AG10803 (cell line): ENCODE data around the gene PKP2.

Source experiments
- DNase-seq: peaks from one replicate; pipeline ENCODE4 v3.0.0; 2010; ENCODE audit warnings: low read depth
- H3K4me3 ChIP-seq: 2 replicates; pipeline ENCODE4 v1.5.1; 2011; ENCODE audit warnings: mild to moderate bottlenecking, low read length, control low read depth
- CTCF ChIP-seq: conservative IDR thresholded peaks from 2 replicates; pipeline ENCODE4 v1.5.1; 2011; ENCODE audit warnings: mild to moderate bottlenecking, low read length, control low read depth, inconsistent platforms

PKP2 gene

GRCh38 chr12:32765906-32766305 lies 130.7 kb downstream of the PKP2 start:
- no peak for TF ChIP-seq CTCF
- no peak for DNase-seq
- no peak overlapping the region for H3K4me3 ChIP-seq

GRCh38 chr12:32761716-32762115 lies 134.9 kb downstream of the PKP2 start:
- DNase-seq: no peak
- H3K4me3 ChIP-seq: no peak overlapping the region
- TF ChIP-seq CTCF: no peak

GRCh38 chr12:32757157-32757556 lies 139.4 kb downstream of the PKP2 start:
- H3K4me3 ChIP-seq: no peak overlapping the region
- DNase-seq: no peak
- no peak for TF ChIP-seq CTCF

GRCh38 chr12:32756476-32757066 lies 140.0 kb downstream of the PKP2 start:
- peak overlapping the region; percentile 96; the same call in 1 of the 2 replicates for H3K4me3 ChIP-seq
- TF ChIP-seq CTCF: no peak
- no peak for DNase-seq

- TF ChIP-seq CTCF: peak; percentile 89
- DNase-seq: peak; percentile 99
- H3K4me3 ChIP-seq: peak within 1 kb of the TSS; percentile 96
Measured at GRCh38 chr12:32755654-32756475, 140.7 kb downstream of the PKP2 start, which contains the start of gene YARS2. Gene YARS2 (minus strand): TSS chr12:32755897. CDS start chr12:32755874, 23 bp downstream.

GRCh38 chr12:32755051-32755653 lies 141.4 kb downstream of the PKP2 start:
- H3K4me3 ChIP-seq: peak overlapping the region; percentile 96
- peak; percentile 80 for DNase-seq
- peak; percentile 68 for TF ChIP-seq CTCF

- DNase-seq: no peak
- TF ChIP-seq CTCF: no peak
- H3K4me3 ChIP-seq: peak overlapping the region; percentile 96
Measured at GRCh38 chr12:32754111-32754510, 142.5 kb downstream of the PKP2 start.
